A673 (cell line): Measurements from ENCODE around the gene ATG9A. TPM values are rescaled to one million over a fixed set of nuclear protein-coding genes. Genes with fewer than 3 reads are reported as not detected.
A peak's percentile ranks its signal among the peaks of the same experiment; 100 is the strongest.

Source experiments
- BruUV-seq: library from RNA; stranded (reverse); fragments of 400-500 nt; replicated peaks from 2 replicates; lab custom pipeline; 2021; lab: Mats Ljungman, UMichigan
- CTCF ChIA-PET: fragments of 300-600 bp; sonication (Branson Sonifier 250); formaldehyde crosslinking; loops from one replicate; lab custom pipeline; 2022; ENCODE audit warnings: antibody characterized with exemption; lab: Charles Lee
- POLR2A ChIA-PET: fragments of 300-600 bp; sonication (Branson Sonifier 250); formaldehyde crosslinking; loops from one replicate; lab custom pipeline; 2022; ENCODE audit warnings: antibody characterized with exemption; ENCODE audit not compliant: low non-redundant PET; lab: Charles Lee
- DNase-seq: peaks from one replicate; pipeline ENCODE4 v3.0.0-alpha.2; 2015; ENCODE audit warnings: low spot score
- H3K27ac ChIP-seq: fragments of 200-600 bp; sonication (generic); 2 replicates; pipeline ENCODE4 v1.5.1; 2016; ENCODE audit warnings: mixed run types, low read depth, mild to moderate bottlenecking, mixed read lengths, antibody characterized with exemption, low read length; ENCODE audit not compliant: poor library complexity, severe bottlenecking
- H3K27me3 ChIP-seq: fragments of 200-600 bp; sonication (generic); replicated peaks from 2 replicates; pipeline ENCODE4 v1.6.1; 2017; ENCODE audit warnings: mixed run types, low read depth, mild to moderate bottlenecking, mixed read lengths, antibody characterized with exemption, low read length; ENCODE audit not compliant: insufficient read depth, poor library complexity
- H3K36me3 ChIP-seq: fragments of 200-600 bp; sonication (generic); 2 replicates; pipeline ENCODE4 v1.6.1; 2016; ENCODE audit warnings: mixed run types, mild to moderate bottlenecking, mixed read lengths, antibody characterized with exemption, low read length; ENCODE audit not compliant: insufficient read depth, poor library complexity, severe bottlenecking
- H3K4me1 ChIP-seq: fragments of 200-600 bp; sonication (generic); 2 replicates; pipeline ENCODE4 v1.6.1; 2017; ENCODE audit warnings: mixed run types, mild to moderate bottlenecking, mixed read lengths, antibody characterized with exemption, low read length; ENCODE audit not compliant: insufficient read depth, poor library complexity, severe bottlenecking
- H3K4me3 ChIP-seq: fragments of 200-600 bp; sonication (generic); 2 replicates; pipeline ENCODE4 v1.5.1; 2016; ENCODE audit warnings: low read depth, mixed run types, mild to moderate bottlenecking, mixed read lengths, low read length; ENCODE audit not compliant: poor library complexity, severe bottlenecking
- H3K9me3 ChIP-seq: fragments of 200-600 bp; sonication (generic); 2 replicates; pipeline ENCODE4 v1.6.1; 2016; ENCODE audit warnings: mixed run types, low read depth, mild to moderate bottlenecking, mixed read lengths, antibody characterized with exemption, low read length; ENCODE audit not compliant: poor library complexity, severe bottlenecking
- CTCF ChIP-seq: fragments of 300-800, 200-600 bp; sonication (generic); conservative IDR thresholded peaks from 2 replicates; pipeline ENCODE4 v1.5.1; 2017; ENCODE audit warnings: low read depth, mild to moderate bottlenecking, antibody characterized with exemption, low read length, moderate library complexity, mixed read lengths
- EZH2 ChIP-seq: fragments of 200-600 bp; sonication (generic); IDR thresholded peaks from 2 replicates; pipeline ENCODE4 v1.6.1; 2017; ENCODE audit warnings: borderline replicate concordance, low read depth, mild to moderate bottlenecking, mixed read lengths, antibody characterized with exemption, low read length; ENCODE audit not compliant: poor library complexity, severe bottlenecking
- intact Hi-C: fragments of 100-400 bp; cut with micrococcal nuclease; formaldehyde crosslinking; loops from one replicate; pipeline ENCODE4 v1.10.0; 2022; ENCODE audit not compliant: unreplicated experiment
- total RNA-seq: library from RNA; stranded (reverse); gene quantifications from 2 replicates; pipeline ENCODE4 v1.2.3, GENCODE V29; 2021

The ATG9A gene
- total RNA-seq, 1 experiment from 2014 or later, result 50.0 TPM

- TF ChIP-seq EZH2, result no peak
- no TSS peak for BruUV-seq
- intact Hi-C loops, result no loop called here
- Histone ChIP-seq H3K9me3 (no peaks in the 10 kb centered on the region), H3K27ac (peak within 1 kb of the TSS; percentile 85), H3K4me1 (peaks cover 22% of the 10 kb centered on the region), H3K36me3 (peaks cover 6% of the 10 kb centered on the region), H3K4me3 (peak within 1 kb of the TSS; percentile 85), H3K27me3 (no peaks in the 10 kb centered on the region)
- CTCF ChIA-PET, result interaction anchor here (1.3 kb wide), 1 partner anchor 50 kb away, joined by 4 read pairs; no protein-coding TSS in a partner anchor
- POLR2A ChIA-PET, result no interaction called here
- peak; percentile 88 for DNase-seq
Observed at GRCh38 chr2:219245148-219245898, 15.9 kb upstream of the ATG9A start, which contains the start of the genes GLB1L and STK16. Gene GLB1L (minus strand): TSS chr2:219245444. CDS start chr2:219243573, 1,871 bp downstream. Gene STK16 (plus strand): TSS chr2:219245479. CDS start chr2:219246000, 521 bp downstream.

- no peak for DNase-seq
- CTCF ChIA-PET, result interaction anchor here (1.3 kb wide), 1 partner anchor 50 kb away, joined by 4 read pairs; no protein-coding TSS in a partner anchor
- intact Hi-C loops, result no loop called here
Observed at GRCh38 chr2:219244789-219245147, 15.3 kb upstream of the ATG9A start.

DNA sequence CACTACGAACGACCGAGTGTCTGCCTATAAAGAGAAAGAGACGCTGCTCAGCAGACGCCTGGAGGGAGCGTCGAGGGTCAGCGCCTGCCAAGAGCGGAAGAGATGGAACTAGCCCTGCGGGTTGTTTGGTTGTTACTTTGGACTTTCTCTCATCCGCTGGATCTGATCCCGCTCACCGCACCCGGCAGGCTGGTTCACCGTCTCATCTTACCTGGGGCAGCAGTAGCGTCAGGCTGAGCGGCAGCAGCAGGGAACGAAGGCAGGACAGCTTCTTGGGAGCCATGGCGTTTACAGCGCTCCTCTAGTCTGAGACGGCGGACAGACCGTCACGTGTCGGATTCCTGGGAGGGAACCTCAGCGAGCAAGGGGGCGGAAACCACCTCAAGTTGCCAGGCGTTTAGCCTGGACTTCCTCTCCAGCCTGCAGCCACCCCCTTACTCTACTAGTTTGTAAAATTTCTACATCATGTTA is 13.9 kb upstream of the ATG9A start:
- CTCF ChIA-PET, result no interaction called here
- no peaks in the 10 kb centered on the region for H3K9me3 ChIP-seq
- DNase-seq, result no peak
- intact Hi-C loops, result no loop called here
- H3K4me3 ChIP-seq, result no peak overlapping the region
- peaks cover 4% of the 10 kb centered on the region for H3K36me3 ChIP-seq
- no peaks in the 10 kb centered on the region for H3K27me3 ChIP-seq
- H3K27ac ChIP-seq, result no peak overlapping the region
- H3K4me1 ChIP-seq, result peaks cover 5% of the 10 kb centered on the region
- TF ChIP-seq CTCF (no peak), EZH2 (no peak)
- TSS peak; percentile 16 for BruUV-seq
- POLR2A ChIA-PET, result no interaction called here

More at GRCh38 chr2:219244789-219245147, 15.3 kb upstream of the ATG9A start:
- Histone ChIP-seq H3K36me3 (peaks cover 4% of the 10 kb centered on the region), H3K4me1 (peaks cover 17% of the 10 kb centered on the region), H3K4me3 (peak overlapping the region; percentile 85), H3K9me3 (no peaks in the 10 kb centered on the region), H3K27ac (peak overlapping the region; percentile 85), H3K27me3 (no peaks in the 10 kb centered on the region)
- POLR2A ChIA-PET, result no interaction called here
- TF ChIP-seq EZH2 (no peak), CTCF (no peak)
- BruUV-seq, result TSS peak; percentile 66
